RWPE2 (cell line): ENCODE results near the gene CST3.

Experiments
- ATAC-seq: fragments of 200-7000 bp; cut with Tn5 transposase; 3 replicates; pipeline ENCODE4 v1.9.1; 2021; ENCODE audit warnings: low read depth
- DNase-seq: peaks from one replicate; pipeline ENCODE4 v3.0.0-alpha.2; 2020; ENCODE audit warnings: low spot score
- H3K27ac ChIP-seq: fragments of 450-650 bp; 2 replicates; pipeline ENCODE4 v1.5.1; 2017; ENCODE audit warnings: mild to moderate bottlenecking; ENCODE audit not compliant: poor library complexity, severe bottlenecking
- H3K27me3 ChIP-seq: fragments of 250-450 bp; sonication (Bioruptor Pico); 2 replicates; pipeline ENCODE4 v1.5.1; 2021; ENCODE audit warnings: mild to moderate bottlenecking, moderate library complexity; ENCODE audit not compliant: insufficient read depth, poor library complexity, severe bottlenecking
- H3K36me3 ChIP-seq: fragments of 250-450 bp; sonication (Bioruptor Pico); 2 replicates; pipeline ENCODE4 v1.5.1; 2020; ENCODE audit warnings: low read depth, mild to moderate bottlenecking, moderate library complexity
- H3K4me1 ChIP-seq: fragments of 250-450 bp; sonication (Bioruptor Pico); 2 replicates; pipeline ENCODE4 v1.5.1; 2021; ENCODE audit warnings: mild to moderate bottlenecking, moderate library complexity; ENCODE audit not compliant: insufficient read depth, poor library complexity, severe bottlenecking
- H3K4me3 ChIP-seq: fragments of 250-450 bp; sonication (Bioruptor Pico); 2 replicates; pipeline ENCODE4 v1.5.1; 2021; ENCODE audit warnings: mild to moderate bottlenecking, moderate library complexity; ENCODE audit not compliant: severe bottlenecking
- H3K9me3 ChIP-seq: fragments of 250-450 bp; sonication (Bioruptor Pico); 2 replicates; pipeline ENCODE4 v1.5.1; 2021; ENCODE audit warnings: mild to moderate bottlenecking, moderate library complexity; ENCODE audit not compliant: severe bottlenecking
- TF ChIP-seq, protein P1 (sequence below): fragments of 450-650 bp; IDR thresholded peaks from one replicate; pipeline ENCODE4 v1.5.1; 2017; ENCODE audit warnings: mild to moderate bottlenecking, moderate library complexity; ENCODE audit not compliant: poor library complexity, severe bottlenecking

The CST3 gene

DNA sequence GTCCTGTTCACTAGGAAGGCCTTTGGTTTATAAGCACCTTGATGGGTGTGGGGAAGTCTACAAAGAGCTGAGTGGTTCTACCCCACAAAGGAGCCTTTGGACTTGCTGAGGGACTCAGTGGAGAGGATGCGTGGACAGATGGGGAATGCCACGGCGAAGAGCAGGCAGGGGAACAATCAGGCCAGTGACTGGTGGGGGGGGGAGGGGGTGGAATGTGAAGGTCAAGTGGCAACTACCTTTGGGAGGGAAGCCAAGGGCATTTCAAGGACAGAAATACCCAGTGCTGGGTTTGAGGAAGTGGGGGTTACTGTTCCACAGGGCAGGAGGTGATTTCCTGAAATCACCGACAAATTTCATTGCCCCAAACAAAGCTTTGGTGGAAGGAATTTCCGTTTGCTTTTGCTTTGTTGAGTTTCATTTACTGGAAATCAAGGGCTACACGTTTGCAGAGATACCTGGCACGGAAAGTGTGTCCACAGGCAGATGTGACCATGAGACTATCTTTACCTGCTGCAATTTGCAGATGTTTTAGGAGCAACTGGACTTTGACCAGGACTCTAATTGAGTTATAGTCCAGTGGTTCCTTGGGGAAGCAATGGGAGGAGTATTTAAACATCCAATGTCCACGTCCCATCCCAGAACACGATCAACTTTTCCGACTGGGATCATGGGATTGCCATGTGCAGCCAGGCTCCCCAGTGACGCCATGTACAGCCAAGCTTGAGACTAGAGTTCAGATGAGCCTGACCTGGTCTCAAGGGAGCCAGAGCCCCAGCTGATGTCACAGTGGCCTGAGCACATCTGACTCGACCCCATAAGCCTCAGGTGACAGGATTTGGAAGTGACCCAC, 8.0 kb downstream of the CST3 start:
- Histone ChIP-seq H3K4me3 (no peak overlapping the region), H3K36me3 (peaks cover 4% of the 10 kb centered on the region; the same call in 1 of the 2 replicates), H3K27ac (peak overlapping the region; percentile 32), H3K4me1 (peaks cover 26% of the 10 kb centered on the region), H3K27me3 (no peaks in the 10 kb centered on the region), H3K9me3 (no peaks in the 10 kb centered on the region)
- ATAC-seq (no peak), DNase-seq (no peak)
- TF ChIP-seq, protein P1, sequence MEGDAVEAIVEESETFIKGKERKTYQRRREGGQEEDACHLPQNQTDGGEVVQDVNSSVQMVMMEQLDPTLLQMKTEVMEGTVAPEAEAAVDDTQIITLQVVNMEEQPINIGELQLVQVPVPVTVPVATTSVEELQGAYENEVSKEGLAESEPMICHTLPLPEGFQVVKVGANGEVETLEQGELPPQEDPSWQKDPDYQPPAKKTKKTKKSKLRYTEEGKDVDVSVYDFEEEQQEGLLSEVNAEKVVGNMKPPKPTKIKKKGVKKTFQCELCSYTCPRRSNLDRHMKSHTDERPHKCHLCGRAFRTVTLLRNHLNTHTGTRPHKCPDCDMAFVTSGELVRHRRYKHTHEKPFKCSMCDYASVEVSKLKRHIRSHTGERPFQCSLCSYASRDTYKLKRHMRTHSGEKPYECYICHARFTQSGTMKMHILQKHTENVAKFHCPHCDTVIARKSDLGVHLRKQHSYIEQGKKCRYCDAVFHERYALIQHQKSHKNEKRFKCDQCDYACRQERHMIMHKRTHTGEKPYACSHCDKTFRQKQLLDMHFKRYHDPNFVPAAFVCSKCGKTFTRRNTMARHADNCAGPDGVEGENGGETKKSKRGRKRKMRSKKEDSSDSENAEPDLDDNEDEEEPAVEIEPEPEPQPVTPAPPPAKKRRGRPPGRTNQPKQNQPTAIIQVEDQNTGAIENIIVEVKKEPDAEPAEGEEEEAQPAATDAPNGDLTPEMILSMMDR, result no peak

DNA sequence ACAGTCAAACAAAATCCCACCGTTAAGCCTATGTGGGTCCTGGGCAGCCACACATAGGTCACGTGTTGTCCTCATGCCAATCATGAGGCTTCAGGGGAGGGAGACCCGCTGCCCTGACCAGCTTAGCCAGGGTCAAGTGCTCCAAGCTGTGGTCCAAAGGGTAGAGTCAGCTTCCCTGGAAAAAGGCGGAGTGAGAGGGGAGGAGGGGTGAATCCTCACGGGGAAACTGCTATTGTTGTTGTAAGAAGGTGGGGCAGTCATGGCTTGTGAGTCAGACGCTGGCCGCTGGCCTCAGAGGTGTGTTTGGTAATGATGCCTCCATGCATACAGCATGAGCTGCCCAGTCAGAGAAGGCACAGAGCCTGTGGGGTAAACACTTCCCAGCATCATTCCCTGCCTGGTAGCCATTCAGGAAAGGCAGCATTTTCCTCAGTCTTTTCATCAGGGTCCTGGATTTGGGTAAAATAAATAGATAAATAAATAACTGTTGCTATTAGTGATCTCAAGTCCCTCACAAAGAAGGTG, 8.7 kb downstream of the CST3 start:
- no peaks in the 10 kb centered on the region for H3K27me3 ChIP-seq
- no peaks in the 10 kb centered on the region for H3K9me3 ChIP-seq
- ATAC-seq (peak; percentile 92), DNase-seq (peak; percentile 89)
- peak overlapping the region; percentile 32 for H3K27ac ChIP-seq
- no peaks in the 10 kb centered on the region for H3K36me3 ChIP-seq
- peaks cover 33% of the 10 kb centered on the region for H3K4me1 ChIP-seq
- no peak overlapping the region for H3K4me3 ChIP-seq
- TF ChIP-seq, protein P1, result no peak

DNA sequence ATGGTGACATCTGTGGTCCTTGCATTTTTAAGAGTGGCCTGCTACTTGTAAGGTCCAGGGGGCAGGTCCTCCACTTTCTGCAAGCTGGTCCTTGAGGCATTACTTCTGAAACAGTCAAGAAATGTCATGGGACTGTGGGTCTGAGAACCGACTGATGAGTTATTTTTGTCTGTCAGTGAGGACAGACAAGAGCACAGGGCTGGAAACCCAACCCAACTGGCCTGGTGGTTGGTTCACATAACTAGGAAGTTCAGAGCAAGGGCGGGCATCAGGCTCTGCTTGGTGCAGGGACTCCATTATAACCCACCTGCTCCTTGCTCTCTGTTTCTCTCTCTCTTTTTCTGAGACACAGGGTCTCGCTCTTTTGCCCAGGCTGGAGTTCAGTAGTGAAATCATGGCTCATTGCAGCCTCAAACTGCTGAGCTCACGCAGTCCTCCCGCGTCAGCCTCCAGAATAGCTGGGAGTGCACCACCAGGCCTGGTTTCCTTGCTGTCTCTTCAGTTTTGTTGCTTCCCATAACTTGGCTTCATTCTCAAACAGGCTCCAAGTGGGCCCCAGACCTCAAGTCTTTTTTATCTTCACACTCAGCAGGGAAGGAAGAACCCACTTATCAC, 9.2 kb downstream of the CST3 start:
- no peak overlapping the region for H3K4me3 ChIP-seq
- no peak for ATAC-seq
- H3K9me3 ChIP-seq, result no peaks in the 10 kb centered on the region
- H3K27me3 ChIP-seq, result no peaks in the 10 kb centered on the region
- peaks cover 39% of the 10 kb centered on the region for H3K4me1 ChIP-seq
- TF ChIP-seq, protein P1, result no peak
- DNase-seq, result no peak
- H3K27ac ChIP-seq, result peak overlapping the region; percentile 32
- H3K36me3 ChIP-seq, result no peaks in the 10 kb centered on the region

DNA sequence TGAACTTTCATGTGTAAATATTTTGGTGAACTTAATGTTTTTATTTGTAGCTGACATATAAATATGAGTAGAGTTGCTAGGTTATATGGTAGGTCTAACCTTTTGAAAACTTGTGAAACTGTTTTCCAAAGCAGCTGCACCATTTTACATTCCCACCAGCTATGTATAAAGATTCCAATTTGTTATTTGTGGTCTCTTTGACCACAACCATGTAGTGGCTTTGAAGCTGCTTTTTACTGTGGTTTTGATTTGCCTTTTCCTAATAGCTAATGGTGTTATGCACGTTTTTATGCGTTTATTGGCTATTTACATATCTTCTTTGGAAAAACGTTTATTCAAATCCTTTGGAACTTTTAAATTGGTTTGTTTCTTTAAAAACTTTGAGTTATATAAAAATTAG, 10.3 kb downstream of the CST3 start:
- no peak for ATAC-seq
- no peak for DNase-seq
- H3K9me3 ChIP-seq, result no peaks in the 10 kb centered on the region
- no peak overlapping the region for H3K4me3 ChIP-seq
- TF ChIP-seq, protein P1, result no peak
- peaks cover 46% of the 10 kb centered on the region for H3K4me1 ChIP-seq
- no peaks in the 10 kb centered on the region for H3K27me3 ChIP-seq
- no peak overlapping the region for H3K27ac ChIP-seq
- no peaks in the 10 kb centered on the region for H3K36me3 ChIP-seq
